ENCODE data around the gene EME2.
"Not testable (repeated sequence)": the region's sequence is repeated elsewhere in the genome, so short reads cannot be mapped to it uniquely, and the experiment has no call there.

EME2 gene, protein sequence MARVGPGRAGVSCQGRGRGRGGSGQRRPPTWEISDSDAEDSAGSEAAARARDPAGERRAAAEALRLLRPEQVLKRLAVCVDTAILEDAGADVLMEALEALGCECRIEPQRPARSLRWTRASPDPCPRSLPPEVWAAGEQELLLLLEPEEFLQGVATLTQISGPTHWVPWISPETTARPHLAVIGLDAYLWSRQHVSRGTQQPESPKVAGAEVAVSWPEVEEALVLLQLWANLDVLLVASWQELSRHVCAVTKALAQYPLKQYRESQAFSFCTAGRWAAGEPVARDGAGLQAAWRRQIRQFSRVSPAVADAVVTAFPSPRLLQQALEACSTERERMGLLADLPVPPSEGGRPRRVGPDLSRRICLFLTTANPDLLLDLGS

DNA sequence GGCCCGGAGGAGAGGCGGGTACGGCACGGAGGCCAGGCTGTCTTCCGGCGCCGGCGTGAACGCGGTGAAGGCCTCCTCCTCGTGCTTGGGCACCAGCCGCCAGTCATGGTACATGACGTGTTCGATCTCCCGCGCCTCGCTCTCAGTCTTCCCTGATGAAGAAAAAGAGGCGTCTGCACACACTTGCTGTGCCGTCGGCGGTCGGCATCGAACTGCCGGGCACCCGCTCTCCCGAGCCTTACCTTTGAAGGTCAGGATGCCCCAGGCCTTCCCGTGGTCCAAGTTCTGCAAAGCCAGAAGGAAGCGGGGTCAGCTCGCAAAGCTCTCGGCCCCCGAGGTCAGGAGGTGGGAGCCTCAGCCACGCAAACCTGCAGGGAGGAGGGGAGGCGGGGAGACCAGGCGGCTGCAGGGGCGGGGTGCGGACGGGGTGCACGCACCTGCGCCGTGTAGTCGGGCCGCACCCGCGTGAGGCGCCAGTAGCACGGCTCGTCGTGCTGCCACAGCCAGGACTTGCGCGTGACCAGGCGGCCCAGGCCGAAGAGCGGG is at the start of gene EME2:
Gene EME2 (plus strand): TSS at position 449 of the 546 bp plus-strand sequence. CDS start 418 bp downstream, outside the sequence.
- no peak for DNase-seq (ENCODE audit: low read depth)

DNA sequence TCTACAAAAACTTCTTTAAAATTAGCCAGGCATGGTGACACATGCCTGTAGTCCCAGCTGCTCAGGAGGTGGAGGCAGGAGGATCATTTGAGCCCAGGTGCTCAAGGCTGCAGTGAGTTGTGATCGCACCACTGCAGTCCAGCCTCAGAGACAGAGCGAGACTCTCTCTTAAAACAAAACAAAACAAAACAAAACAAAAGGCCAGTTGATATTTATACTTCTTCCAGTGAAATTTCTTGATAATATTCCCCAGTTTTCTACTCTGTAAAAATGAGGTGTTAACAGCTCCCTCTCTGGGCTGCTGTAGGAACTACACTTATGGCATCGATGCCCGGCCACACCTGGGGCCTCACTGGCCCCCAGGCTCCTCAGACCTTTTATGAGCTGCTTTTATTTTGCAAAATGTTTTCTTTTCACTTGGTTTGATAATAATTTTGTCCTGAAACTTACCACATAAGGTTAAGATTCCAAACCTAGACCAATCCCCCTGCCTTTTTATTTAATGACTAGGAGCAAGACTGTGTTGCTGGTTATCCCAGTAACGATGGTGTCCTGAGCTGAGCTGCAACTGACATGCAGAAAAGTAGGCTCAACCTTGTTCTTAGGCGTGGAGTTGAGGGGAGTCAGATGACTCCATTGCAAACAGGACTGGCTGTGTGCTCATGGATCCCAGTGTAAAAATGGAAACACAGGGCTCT is 49.0 kb upstream of the EME2 start:
- DNase-seq (ENCODE audit: low read depth), result no peak

DNA sequence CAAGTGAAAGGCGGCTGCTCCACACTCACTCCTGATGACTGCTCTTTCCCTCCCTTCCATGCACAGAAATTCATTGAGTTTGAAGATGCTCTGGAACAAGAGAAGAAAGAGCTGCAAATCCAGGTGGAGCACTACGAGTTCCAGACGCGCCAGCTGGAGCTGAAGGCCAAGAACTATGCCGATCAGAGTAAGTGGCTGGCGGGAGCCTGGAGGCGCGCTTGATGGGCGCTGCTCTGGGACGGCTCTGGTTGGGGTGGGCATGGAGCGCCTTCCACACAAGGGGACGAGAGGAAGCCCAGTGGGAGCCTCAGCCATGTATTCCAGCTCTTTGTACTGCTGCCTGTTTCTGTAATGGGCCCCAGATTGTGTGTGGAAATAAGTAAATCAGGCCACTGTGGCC is 48.1 kb upstream of the EME2 start:
- no peak for DNase-seq (ENCODE audit: low read depth)

DNA sequence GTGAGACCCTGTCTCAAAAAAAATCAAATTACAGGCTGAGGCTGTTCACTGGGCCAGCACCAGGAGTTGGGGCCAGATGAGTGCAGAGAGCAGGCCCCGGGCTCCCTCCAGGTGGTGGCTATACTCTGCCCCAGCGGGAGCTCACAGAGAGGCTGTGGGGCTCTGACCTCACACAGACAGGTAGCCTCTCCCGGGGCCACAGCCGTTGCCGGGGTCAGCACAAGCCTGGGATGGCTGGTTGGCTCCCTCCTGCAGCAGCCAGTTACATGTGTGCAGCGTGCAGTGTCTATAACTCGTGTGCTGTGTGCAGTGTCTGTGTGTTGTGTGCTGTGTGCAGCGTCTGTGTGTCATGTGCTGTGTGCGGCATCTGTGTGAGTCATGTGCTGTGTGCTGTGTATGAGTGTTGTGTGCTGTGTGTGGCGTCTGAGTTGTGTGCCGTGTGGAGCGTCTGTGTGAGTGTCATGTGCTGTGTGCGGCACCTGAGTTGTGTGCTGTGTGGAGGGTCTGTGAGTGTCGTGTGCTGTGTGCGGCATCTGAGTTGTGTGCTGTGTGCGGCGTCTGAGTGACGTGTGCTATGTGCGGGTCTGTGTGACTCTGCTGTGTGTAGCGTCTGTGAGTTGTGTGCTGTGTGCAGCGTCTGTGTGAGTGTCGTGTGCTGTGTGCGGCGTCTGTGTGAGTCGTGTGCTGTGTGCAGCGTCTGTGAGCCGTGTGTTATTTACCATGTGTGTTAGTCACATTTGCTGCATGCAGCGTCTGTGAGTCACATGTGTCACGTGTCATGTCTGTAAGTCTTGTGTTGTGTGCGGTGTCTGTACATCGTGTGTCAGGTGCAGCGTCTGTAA is 45.7 kb upstream of the EME2 start:
- DNase-seq (ENCODE audit: low read depth), result no peak

DNA sequence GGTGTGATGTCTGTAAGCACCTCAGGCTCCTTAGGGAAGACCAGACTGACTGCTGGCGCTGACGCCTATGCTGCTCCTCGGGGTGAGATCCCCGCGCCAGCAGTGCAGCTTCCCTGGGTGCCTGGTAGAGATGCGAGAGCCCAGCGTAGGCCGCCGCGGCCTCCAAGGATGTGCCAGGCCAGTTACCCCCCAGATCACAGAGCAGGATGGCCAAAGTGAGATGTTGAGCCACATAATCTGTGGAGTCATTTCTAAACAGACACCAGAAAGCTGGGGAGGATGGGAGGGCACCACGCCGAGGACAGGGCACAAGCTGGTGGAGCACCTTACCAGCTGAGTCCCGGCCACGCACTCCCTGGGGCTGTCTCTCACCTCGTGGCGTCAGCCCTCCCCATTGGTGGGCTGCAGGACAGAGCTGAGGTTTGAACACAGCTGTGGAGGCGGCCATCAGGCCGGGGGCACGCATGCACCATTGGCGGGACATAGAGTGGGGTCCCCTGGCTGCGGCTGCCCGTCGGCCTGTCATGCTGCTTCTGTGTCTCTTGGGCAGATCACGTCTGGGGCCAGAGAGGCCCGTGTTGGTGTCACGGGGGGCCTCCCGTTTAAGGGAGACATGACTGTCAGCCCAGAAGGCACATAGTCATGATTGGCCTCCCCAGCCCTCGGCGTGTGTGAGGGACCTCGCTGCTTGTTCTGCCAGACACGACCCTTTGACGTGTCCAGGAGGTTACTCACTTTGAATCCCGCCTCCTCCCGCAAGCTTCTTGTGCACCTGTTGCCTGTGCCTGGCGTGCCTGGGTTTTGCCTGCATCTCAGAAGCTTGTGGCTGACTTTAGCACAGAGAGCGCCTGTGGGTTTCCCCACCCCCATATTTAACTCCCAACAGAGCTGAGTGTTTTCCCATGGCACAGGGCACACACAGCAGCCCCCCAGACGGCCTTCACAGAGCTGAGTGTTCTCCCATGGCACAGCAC is 44.7 kb upstream of the EME2 start:
- no peak for DNase-seq (ENCODE audit: low read depth)

DNA sequence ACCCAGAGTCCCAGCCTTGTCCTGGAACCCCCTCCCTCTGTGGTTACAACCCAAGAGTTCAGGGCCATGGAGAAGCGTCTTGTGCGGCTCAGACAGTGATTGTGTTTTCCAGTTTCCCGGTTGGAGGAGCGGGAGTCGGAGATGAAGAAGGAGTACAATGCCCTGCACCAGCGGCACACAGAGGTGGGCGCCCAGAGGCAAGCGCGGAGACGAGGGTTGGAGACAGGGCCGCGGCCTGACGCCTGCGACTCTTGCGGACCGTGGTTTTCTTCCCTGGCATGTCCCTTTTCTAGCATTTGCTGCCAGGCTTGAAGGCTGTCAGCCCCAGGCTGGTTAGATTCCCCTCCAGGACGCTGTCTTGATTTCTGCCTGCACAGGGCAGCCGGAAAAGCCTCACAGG is 43.6 kb upstream of the EME2 start:
- DNase-seq (ENCODE audit: low read depth), result no peak

DNA sequence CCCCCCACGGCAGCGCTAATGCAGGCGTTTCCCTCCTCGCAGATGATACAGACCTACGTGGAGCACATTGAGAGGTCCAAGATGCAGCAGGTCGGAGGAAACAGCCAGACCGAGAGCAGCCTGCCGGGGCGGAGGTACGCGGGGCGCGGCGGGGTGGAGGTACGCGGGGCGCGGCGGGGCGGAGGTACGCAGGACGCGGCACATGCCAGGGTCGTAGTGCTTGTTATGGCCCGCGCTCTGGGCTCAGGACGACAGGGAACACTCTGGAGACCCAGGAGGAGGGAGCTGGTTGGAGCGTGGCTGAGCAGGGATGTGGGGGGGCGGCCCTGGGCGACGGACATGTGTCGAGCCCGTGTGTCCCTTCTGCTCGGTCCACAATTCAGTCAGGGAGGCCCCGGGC is 43.2 kb upstream of the EME2 start:
- no peak for DNase-seq (ENCODE audit: low read depth)

DNA sequence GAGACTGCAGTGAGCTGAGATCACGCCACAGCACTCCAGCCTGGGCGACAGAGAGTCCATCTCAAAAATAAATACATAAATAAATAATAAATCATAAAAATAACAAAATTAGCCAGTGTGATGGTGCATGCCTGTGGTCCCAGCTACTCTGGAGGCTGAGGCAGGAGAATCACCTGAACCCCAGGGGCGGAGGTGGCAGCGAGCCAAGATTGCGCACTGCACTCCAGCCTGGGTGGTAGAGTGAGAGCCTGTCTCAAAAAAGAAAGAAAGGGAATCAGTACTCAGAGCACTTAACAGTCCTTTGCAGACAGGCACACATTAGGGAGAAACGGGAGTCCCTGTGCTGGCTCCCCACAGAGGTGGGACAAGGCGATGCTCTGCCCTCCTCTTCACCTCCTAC is 41.5 kb upstream of the EME2 start:
- DNase-seq (ENCODE audit: low read depth), result no peak

DNA sequence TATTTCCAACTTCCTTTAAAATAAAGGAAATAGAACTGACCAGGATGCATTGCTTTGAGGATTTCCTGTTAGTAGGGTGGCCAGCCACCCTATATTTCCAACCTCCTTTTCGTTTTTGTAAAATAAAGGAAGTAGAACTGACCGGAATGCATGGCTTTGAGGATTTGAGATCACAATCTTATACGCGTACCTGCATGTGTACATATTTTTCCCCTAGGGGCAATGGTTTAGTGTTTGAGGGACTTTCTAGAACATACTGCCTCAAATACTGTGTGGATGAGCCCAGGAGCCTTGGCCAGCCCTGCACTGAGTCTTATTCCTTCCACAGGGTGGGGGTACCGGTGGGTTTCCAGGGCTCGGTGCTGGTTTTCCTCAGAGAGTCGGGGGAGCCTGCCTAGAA is 41.0 kb upstream of the EME2 start:
- no peak for DNase-seq (ENCODE audit: low read depth)

DNA sequence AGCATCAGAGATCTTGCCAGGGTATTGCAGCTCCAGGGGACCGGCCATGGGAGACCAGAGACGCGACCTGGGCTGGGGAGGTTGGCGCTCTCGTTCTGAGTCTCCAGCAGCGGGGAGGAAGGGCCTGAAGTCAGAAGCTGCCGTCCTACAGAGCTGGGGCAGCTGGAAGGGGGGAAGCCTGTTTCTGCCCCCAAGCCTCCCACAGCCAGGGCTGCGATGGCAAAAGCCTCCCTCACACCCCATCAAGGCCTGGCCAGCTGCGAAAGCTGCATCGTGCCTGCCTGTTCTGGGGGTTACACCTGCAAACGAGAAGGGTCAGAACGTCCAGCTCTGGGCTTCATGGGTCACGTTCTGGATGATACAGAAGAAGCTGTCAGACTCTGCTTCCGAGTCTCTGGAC is 40.5 kb upstream of the EME2 start:
- no peak for DNase-seq (ENCODE audit: low read depth)

DNA sequence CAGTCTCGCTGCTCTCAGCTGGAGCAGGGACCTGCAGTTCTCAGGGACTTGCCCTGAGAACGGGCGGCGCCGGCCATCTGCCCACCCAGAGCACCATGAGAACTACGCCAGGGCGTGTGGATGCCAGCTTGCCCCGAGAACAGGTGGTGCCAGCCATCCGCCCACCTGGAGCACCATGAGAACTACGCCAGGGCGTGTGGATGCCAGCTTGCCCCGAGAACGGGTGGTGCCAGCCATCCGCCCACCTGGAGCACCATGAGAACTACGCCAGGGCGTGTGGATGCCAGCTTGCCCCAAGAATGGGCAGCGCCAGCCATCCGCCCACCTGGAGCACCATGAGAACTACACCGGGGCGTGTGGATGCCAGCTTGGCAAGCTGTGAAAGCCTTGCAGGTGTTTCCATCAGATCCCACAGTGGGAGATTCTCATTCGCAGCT is 40.0 kb upstream of the EME2 start:
- DNase-seq (ENCODE audit: low read depth), result not testable (repeated sequence)

DNA sequence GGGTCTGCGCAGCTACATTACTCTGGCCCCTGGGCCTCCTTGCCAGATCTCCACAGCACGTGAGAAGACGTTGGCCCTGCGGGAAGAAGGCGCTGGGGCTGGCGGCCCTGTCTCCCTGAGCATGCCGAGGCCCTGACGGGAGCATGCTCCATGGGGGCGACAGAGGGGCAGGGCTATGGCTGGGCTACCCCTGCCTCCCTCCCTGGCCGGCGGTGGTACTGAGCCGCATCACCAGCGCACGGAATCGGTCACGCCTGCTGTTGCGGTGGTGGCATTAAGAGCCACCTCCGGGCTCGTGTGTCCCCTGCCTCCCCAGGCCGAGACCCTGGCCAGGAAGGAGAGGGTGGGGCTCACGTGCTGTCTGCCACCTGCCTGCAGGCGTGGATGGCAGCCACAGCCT is 38.5 kb upstream of the EME2 start:
- DNase-seq (ENCODE audit: low read depth), result no peak

DNA sequence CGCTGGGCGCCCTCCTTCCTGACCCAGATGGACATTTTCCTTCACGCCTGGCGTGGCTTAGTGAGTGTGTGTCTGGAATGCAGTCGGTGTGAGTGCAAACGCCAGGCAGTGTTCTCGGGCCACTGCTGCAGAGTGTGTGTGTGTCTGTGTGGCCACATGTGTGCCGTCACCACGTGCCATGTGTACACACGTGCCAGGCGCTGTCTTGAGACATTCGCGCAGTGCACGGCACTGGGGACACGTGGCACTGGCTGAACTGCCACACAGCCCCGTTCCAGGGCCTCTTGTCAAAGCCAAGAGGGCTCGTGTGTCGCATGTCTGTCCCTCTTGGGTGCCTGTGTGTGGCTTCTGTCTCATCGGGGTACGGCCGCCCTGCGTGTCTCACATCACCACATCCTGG is 37.8 kb upstream of the EME2 start:
- DNase-seq (ENCODE audit: low read depth), result no peak

DNA sequence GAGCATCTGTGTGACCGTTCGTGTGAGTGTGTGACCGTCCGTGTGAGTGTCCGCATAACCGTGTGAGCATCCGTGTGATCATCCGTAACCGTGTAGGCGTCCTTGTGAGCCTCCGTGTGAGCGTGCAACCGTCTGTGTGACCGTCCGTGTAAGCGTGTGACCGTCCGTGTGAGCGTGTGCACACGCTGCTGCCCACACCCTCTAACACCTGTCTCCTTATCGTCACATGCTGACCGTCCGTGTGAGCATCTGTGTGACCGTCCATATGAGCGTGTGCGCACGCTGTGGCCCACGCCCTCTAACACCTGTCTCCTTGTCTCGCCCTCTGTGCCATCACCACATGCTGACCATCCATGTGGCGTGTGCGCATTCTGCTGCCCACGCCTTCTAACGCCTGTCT is 32.4 kb upstream of the EME2 start:
- DNase-seq (ENCODE audit: low read depth), result no peak

DNA sequence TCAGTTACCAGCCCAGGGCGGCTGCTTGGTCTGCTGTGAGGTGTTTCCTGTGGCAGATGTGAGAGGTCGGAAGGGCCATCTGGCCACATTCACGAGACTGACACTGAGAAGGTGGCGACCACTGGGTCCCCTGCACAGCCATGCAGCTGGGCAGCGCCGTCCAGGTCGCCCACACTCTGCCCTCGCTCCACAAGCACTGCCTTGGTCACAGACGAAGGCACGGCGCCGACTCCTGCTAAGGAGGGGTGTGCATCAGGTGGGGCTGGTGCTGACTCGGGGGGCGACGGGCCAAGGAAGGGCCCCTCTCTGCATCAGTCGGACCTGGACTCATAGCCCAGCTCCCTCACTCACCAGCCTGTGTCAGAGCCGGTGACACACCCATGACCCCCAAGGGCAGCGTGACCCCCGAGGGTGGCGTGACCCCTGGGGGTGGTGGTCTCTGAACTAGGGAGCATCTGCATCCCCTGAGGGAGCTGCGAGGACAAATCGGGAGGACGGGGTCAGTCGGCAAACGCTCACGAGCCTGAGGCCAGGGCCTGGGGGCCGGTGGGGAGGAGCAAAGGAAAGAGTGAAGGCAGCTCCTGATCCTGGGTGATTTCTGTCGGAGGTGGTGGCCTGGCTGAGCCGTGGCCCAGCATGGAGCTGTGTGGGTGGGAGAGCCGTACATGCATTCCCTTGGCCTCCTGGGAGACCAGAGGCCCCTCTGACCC is 31.7 kb upstream of the EME2 start:
- DNase-seq (ENCODE audit: low read depth), result no peak

DNA sequence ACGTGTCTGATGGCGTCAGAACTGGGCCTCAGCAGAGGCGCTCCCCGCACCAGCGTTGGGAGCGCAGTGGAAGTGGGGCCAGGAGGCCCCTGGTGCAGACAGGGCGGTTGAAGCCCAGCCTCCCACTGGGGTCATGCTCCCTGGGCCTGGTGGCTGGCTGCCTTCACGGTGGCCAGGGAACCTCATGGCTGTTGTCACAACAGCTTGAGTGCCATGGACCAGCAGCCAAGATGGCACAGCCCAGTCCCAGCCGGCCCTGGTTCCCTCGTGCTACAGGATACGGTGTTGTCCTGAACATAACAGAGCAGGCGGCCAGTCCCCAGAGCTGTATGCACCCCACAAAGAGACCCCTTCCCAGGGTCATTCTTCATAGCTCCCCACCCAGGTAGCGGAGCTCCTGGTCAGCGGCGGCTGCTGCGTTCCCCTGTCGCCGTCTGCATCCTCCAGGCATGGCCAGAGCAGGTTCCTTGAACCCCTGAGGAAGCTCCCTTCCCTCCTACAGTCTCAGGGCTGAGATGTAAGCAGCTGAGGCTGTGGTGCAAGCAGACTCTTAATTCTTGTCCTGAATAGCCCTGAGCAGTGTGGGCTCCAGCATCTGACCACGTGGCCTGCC is 31.0 kb upstream of the EME2 start:
- DNase-seq (ENCODE audit: low read depth), result no peak

DNA sequence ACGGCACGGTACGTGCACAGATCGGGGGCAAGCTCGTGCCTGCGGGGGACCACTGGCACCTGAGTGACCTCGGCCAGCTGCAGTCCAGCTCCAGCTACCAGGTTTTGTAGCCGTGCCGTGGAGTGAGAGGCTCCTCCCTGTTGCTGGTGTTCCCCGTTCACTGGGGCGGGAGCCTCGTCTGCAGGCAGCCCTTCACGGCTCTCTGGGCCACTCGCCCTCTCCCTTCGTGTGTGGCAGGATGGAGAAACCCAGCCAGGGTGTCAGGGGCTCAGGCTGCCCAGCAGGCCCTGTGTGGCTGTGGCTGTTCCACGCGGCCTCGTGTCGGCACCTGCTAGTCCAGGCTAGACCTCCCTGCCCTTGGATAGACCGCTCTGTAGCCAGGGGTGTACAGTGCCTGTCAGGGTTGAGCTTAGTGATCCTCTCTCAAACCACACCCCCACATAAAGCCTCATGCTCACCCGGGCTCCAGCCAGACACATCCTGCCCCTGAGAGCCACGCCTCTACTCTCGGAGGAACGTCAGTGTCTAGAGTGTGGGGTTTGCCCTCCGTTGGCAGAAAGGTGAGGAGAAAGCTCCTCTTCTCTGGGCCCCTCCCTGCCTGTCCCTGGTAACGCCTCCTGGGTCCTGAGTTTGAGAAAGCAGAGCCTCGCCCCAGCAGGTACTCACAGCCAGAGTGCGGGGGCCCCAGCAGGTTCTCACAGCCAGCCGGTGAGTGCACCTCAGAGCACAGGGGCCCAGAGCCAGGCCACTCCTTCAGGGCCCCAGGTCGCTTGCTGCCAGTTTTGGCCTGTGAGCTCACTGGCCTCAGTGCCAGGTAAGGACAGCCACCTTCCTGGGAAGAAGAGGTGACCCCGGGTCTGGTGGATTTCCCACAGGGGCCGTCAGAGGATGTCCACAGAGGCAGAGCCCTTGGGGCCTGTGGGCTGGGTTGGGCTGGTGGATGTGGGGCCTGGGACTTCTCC is 29.0 kb upstream of the EME2 start:
- no peak for DNase-seq (ENCODE audit: low read depth)

DNA sequence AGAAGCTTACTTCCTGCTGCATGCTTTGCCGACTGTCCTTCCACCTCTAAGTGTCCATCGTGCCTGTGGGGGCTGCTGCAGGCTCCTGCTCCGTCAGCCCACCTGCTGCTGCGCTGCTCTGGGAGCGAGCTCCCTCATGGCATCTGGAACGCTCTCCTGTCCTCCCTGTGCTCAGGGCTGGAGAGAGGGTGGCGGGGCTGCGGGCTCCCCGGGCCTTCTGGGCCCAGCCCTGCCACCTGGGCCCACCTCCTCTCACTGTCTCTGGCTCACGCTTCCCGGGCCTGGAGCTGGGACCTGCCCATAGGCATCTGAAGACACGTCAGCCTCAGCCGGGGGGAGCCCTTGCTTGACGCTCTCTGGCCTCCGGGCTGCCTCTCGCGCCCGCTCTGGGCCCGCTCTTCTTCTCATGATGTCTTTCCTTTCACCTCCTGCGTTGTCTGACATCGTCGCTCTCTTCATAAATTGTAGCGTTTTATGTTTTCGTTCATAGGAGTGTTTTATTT is 28.2 kb upstream of the EME2 start:
- DNase-seq (ENCODE audit: low read depth), result no peak
